ENCODE results near the gene VAV2.

VAV2 gene

GRCh38 chr9:133814586-133815208 lies 177.4 kb downstream of the VAV2 start:
- no peak for DNase-seq (ENCODE audit: extremely low read depth, low read depth)
- TF ChIP-seq CTCF (IDR thresholded peaks at IDR 0.05; ENCODE audit: low read depth, low read length, missing control alignments): no peak
- no peak overlapping the region for H3K4me3 ChIP-seq (replicated peaks; ENCODE audit: low read depth, low read length)

GRCh38 chr9:133813749-133814585 lies 178.2 kb downstream of the VAV2 start:
- H3K4me3 ChIP-seq (replicated peaks; ENCODE audit: low read depth, low read length): no peak overlapping the region
- TF ChIP-seq CTCF (IDR thresholded peaks at IDR 0.05; ENCODE audit: low read depth, low read length, missing control alignments): no peak
- no peak for DNase-seq (ENCODE audit: extremely low read depth, low read depth)

- no peak overlapping the region for H3K4me3 ChIP-seq (replicated peaks; ENCODE audit: low read depth, low read length)
These were observed 179.0 kb downstream of the VAV2 start for GRCh38 chr9:133812941-133813748.

GRCh38 chr9:133812077-133812868 lies 179.9 kb downstream of the VAV2 start:
- DNase-seq (ENCODE audit: extremely low read depth, low read depth): no peak
- no peak overlapping the region for H3K4me3 ChIP-seq (replicated peaks; ENCODE audit: low read depth, low read length)
- no peak for TF ChIP-seq CTCF (IDR thresholded peaks at IDR 0.05; ENCODE audit: low read depth, low read length, missing control alignments)

More at GRCh38 chr9:133812941-133813748, 179.0 kb downstream of the VAV2 start:
- TF ChIP-seq CTCF (IDR thresholded peaks at IDR 0.05; ENCODE audit: low read depth, low read length, missing control alignments): no peak
- DNase-seq (ENCODE audit: extremely low read depth, low read depth): no peak

DNA sequence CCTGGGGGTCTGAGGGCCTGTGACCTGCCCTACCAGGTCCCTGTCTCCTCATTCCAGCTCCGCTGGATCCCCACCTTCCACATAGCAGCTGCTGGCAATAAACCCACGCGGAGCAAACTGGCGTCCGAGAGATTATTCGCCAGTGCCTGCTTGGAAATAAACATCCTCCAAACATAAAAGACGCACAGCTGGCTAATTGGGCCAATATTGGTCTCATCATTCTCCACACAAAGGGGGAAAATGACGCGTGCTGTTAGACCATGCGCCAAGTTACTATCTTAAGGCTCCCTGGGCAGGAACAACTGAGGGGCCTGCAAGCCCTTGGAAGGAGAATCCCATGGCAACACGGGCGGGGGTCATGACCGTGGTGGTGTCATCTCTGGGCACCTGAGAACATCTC lies 180.7 kb downstream of the VAV2 start:
- no peak overlapping the region for H3K4me3 ChIP-seq (replicated peaks; ENCODE audit: low read depth, low read length)
- TF ChIP-seq CTCF (IDR thresholded peaks at IDR 0.05; ENCODE audit: low read depth, low read length, missing control alignments): no peak
- DNase-seq (ENCODE audit: extremely low read depth, low read depth): no peak

DNA sequence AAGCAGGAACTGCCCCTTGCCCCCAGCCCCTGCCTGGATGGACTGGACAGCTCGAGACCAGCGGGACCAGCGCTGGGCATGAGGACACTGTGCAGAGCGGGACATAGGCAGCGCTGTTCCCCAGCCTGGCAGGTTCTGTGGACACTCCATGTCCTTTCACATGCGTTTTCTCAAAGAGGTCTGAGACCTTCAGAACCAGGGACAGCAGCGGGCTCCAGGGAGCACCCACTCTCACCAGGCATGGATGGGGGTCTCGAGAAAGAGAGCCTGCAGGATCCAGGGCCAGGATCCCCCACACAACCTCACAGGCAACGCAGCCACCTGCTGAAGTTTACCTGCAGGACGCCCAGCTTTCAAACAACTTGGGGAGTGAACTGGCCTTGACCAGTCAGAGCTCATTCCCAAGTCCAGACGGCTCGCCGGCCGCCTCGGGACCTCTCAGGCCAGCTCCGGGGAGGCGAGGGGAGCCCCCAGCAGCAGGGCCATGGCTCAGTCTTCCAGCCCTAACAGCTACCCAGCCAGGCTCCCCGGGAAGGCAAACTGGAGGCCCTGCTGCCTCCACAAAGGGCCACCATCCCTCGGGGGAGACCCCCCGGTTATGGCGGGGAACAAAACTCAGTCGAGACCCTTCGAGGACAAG lies 181.4 kb downstream of the VAV2 start:
- H3K4me3 ChIP-seq (replicated peaks; ENCODE audit: low read depth, low read length): no peak overlapping the region
- no peak for TF ChIP-seq CTCF (IDR thresholded peaks at IDR 0.05; ENCODE audit: low read depth, low read length, missing control alignments)
- no peak for DNase-seq (ENCODE audit: extremely low read depth, low read depth)
